HG03439 (cell line): Measurements from ENCODE around the gene USP9X.
"Not testable (repeated sequence)": the region's sequence is repeated elsewhere in the genome, so short reads cannot be mapped to it uniquely, and the experiment has no call there.

Experiments
- ATAC-seq: cut with Tn5 transposase; IDR thresholded peaks from one replicate; pipeline ENCODE4 v1.9.1; 2021; ENCODE audit warnings: mild to moderate bottlenecking, moderate library complexity; ENCODE audit not compliant: unreplicated experiment

The USP9X gene

DNA sequence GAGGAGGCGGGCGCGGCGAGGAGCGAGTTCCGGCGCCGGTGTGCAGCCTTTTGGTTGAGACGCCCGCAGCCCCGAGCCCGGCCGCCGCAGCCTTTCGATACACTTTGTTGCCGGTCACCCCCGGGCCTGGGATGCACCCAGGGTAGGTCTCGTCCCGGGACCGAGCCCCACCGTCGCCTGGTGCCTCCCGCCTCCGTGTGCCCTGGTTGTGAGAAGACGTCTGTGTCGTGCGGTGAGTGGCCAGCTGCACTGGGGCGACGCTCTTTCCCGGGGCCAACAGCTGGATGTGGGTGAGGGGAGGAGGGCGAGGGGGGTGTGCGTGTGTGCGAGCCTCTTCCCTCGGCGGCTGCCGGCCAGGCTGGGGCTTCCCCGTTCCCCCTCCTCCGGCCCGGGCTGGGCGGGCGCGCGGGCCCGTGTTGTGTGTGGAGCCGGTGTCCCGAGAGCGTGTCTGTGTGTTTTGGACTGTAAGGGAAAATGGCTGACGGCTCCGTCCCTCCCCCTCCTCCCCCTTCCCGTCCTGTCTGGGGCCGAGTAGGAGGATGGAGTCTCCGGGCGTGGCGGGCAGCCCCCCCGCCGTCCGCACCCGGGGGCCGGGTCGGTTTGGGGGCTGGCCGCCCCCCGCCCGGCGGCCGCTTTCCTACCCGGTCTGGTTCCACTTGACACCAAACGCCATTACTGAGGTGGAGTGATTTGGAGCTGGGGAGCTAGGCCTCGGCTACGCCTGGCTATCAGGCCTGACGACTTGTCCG lies 807 bp downstream of the USP9X start:
- no peak for ATAC-seq

DNA sequence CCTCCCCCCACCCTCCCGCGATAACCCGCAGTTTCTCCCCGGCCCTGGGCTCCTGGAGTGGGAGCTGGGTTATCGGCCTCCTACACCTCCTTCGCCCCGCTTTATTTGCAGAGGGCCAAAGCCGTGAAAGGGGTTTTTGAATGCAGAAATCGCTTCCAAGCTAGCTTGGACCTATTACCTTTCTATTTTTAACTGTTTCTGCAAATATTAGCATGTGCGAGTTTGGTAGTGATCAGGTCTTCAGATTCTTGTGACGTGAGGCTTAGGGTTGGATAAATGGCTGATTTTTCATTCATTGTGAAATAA lies 1.3 kb downstream of the USP9X start:
- ATAC-seq: no peak

DNA sequence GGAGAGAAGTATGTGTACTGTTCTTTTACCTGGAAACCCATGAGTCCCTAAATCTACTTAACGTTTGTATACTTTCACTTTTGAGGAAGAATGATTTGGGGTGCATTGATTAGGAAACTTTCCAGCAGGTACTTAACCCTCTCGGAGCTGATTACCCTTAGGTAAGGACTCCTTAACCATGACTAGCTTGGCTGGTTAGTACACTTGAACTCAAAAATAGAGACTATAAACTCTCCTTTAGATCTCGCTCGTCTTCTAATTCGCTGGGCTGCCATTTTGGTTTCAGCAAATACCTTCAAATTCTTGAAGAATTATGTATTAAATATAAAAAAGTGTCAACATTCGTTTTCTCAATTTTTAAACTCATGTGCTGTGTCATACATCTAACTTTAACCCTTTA lies 2.0 kb downstream of the USP9X start:
- no peak for ATAC-seq

DNA sequence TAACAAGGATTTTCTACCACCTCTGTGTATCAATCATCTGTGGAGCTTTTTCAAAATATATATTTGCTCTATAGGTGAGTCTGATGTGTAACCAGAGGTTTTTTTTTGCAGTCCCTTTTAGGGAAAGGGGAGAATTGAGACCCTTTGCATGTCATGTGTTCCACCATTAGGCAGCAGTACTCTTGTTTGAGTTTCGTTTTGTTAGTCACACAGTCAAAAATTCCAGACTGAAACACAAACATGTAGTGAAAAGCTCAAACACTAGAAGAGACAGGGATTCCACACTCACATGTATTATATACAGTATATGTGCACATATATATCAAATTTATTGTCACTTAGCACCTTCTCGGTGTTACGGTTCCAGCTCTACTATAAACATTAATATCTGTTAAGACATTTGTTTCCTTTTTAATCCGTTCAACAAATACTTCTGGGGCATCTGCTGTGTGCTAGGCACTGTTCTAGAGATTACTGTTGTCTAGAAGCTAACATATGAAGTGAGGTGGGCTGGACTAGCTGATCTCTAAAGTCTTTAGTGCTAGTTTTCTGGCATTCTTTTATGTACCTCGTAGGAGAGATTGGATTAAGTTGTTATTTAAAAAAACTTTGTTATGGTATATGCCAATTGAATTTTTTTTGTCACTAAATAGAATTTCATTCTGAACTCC lies 5.5 kb downstream of the USP9X start:
- ATAC-seq: no peak

DNA sequence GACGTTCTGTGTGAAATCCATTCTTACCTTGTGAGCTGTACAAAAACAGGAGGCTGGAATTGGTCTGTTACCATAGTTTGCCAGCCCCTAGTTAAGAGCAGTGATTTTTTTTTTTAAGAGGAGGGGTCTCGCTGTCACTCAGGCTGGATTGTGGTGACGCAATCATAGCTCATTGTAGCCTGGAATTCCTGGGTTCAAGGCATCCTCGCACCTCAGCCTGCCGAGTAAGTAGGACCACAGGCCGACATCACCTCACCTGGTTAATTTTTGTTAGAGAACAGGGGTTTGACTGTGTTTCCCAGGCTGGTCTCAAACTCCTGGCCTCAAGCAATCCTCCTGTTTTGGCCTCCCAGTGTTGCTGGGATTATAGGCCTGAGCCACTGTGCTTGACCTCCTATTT lies 7.5 kb downstream of the USP9X start:
- no peak for ATAC-seq

DNA sequence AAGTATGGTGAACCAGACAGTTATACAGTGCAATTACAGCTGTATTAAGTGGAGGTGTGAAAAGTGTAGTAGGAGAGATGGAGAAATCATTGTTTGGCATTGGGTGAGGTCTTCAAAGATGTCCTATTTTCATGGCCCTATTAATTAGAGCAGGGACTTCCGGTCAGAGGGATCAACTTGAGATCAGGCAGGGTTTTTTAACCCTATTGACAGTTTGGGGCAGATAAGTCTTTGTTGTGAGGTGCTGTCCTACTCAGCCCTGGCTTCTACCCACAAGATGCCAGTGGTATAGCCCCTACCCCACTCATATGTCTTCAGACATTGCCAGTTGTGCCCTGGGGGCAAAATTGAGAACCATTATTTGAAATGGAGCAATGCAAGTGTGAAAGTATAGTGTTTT lies 9.9 kb downstream of the USP9X start:
- ATAC-seq: no peak

DNA sequence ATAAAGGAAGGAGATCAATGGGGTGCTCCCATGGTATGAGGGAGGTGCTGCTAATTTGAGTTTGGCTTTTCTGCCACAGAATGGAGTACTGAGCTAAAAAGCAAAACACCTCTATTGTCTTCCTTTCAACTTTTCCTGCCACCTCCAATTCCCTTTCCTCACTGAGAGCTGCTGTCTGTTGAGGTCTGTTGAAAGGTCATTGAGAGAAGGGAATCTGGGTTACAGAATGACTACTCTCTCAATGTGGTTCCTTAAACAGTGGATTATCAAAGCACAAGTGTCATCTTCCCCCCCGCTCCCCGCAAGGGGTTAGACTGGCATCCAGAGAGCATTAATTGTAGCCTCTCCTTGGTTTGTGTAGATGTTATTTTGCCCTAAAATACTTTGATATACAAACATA lies 10.7 kb downstream of the USP9X start:
- ATAC-seq: no peak

DNA sequence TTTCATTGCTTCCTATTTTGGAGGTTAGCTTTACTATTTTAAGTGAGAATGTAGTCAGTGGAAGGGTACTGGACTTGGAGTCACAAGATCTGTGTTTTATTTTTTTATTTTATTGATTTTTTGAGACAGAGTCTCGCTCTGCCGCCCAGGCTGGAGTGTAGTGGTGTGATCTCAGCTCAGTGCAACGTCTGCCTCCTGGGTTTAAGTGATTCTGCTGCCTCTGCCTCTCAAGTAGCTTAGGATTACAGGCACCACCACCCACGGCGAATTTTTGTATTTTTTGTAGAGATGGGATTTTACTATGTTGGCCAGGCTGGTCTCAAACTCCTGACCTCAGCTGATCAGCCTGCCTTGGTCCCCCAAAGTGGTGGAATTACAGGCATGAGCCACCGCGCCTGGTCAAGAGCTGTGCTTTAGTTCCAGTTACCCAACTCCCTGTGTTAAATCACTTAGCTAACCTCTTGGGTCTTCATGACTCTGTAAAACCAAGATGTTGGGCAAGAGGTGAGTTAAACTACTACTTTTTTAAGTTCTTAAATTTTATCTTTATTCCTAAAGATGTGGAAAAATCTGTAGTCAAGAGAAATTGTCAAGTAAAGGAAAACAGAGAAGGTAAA lies 11.2 kb downstream of the USP9X start:
- no peak for ATAC-seq

DNA sequence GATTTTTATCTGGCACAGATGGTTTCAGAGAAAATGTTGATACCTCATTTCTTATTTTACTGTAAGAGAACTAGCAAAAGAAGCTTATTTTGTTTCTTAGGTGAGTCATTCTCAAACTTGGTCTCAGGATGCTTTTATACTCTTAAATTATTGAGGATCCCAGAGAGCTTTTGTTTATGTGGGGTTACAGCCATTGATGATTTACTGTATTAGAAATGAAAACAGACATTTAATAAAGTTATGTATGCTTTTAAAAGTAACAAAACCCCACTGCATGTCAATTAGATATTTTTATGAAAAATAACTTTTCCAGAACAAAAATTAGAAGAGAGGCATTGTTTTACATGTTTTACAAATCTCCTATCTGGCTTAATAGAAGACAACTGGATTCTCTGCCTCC lies 12.1 kb downstream of the USP9X start:
- no peak for ATAC-seq

DNA sequence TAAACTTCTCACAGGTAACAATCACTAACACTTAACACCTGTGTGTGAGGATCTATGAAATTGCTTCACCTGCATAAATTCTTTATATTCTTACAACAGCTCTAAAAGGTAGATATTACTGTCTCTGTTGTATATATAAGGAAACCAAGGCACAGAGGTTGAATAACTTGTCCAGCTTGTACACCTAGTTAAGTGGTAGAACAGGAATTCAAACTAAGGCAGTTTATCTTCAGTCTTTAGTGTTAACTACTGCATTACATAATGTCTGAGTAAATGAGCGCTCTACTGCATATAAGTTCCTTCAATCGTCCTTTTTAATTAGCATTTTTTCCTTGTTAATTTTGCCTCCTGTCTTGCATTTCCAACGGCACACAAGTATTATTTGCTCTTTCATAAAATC lies 15.0 kb downstream of the USP9X start:
- ATAC-seq: no peak

DNA sequence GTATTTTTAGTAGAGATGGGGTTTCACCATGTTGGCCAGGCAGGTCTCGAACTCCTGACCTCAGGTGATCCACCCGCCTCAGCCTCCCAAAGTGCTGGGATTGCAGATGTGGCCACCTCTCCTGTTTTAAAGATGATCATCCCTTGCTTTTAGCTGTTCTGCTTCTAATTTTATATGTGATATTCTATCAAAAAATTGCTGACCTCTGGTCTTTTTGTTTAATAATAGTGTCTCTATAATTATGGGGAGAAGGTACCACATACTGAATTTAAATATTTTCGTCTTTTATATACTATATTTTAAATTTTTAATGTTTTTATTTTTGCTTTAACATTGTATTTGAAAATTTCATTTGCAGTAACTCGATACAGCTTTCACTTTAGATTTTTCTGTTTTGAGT lies 15.6 kb downstream of the USP9X start:
- ATAC-seq: no peak

DNA sequence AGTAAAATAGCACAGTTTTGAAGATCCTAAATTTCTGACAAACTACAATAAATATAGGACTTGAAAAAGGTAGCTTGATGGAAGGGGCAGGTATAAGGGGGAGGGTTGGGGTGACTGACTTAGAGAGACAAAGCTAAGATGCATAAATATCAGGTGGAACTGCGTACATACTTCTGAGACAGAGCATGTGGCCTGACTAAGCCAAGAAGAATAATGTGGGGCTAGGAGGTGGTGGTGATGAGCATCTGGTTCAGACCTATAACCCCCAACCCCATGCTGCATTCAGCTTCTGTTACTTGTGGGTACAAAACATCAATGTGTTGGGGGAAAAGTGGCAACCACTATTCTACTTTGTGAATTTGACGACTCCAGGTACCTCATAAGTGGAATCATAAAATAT lies 19.8 kb downstream of the USP9X start:
- ATAC-seq: no peak

DNA sequence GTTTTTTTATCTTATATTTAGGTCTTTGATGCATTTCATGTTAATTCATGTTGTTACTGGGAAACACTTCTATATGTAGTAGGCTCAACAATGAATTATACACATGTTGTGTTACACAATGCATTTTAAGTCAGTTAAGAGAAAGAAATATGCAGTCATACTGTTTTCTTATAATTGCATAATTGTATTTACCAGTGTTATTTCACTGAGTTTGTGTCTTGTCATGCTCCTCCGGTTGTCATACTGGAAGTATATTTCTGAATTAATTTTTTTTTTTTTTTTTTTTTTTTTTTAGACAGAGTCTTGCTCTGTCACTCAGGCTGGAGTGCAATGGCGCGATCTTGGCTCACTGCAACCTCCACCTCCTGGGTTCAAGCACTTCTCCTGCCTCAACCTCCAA lies 21.0 kb downstream of the USP9X start:
- not testable (repeated sequence) for ATAC-seq

DNA sequence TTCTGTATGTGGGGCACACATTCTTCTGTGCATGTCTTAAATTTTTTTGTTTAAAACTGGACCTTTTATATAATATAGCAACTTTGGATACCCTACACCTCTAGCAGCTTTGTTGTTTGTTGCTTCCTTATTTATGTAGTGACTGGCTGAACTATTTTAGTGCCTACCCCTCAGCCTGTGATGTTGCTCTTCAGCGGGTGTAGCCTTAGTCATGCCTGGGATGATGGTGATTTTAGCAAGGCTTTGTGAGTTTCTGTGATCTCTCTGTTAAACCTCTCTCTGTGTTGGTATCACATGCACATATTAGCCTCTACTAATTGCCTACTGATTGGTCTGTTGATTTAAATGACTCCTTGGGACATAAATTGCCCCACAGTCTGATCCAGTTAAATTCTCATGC lies 22.8 kb downstream of the USP9X start:
- no peak for ATAC-seq

DNA sequence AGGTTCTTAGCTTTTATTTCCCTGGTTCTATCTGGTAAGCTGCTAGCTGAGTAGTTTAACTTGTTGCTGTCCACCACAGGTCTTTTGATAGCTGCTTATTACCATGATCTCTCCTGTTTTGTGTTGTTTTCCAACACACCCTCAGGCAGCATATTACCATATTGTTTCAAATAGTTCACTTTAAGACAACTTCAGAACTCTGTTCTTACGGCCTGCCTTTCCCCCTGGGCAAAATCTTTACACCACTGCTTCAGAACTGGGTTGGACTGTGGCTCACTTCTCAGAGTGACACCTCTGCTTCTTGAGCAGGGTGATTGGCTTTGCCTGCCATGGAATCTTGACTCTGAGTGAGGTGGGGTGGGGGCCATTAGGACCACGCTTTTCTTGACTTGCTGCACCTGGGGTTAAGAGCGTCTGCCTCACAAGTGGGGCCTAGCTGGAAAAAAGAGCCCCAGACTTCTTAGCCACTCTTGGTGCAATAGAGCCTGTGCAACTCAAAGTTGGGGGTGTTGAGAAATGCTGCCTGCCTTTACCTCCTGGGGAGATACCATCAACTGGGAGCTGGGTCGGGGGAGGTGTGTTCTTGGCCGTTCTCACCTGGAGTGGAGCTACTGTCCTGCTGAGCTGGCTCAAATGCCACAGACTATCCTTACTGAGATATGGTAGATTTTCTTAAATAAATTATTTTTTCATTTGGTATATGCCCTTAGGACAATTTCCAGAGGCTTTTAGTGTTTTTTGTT lies 23.4 kb downstream of the USP9X start:
- no peak for ATAC-seq

DNA sequence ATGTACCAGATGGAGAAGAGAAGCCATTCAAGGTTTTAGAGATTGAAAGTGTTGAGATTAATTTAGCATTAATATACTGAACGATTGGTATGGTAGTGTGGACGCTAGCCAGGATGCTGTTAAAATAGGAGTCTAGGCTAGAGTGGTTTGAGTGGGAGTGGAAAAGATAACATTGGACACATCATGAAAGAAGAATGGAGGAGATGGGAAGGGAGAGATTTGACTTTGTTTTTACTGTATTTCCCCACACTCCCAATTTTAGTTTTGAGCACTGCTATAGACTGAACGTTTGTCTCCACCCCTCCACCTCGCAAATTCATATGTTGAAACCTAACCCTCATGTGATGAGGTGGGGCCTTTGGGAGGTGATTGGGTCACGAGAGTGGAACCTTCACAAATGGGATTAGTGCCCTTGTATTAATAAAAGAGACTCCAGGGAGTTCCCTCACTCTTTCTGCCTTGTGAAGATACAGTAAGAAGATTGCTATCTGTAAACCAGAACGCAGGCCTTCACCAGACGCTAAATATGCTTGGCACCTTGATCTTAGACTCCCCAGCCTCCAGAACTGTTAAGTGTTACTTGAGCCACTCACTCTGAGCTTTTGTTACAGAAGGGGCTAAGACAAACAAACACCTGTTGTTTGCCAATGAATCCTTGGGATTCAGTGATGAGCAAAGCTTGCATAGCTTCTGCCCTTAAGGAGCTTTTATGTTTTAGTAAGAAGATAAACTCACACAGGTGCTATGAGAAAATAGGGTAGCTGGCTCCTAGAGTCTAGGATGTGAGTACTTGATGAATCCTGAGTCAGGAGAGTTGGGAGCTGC lies 25.8 kb downstream of the USP9X start:
- no peak for ATAC-seq

DNA sequence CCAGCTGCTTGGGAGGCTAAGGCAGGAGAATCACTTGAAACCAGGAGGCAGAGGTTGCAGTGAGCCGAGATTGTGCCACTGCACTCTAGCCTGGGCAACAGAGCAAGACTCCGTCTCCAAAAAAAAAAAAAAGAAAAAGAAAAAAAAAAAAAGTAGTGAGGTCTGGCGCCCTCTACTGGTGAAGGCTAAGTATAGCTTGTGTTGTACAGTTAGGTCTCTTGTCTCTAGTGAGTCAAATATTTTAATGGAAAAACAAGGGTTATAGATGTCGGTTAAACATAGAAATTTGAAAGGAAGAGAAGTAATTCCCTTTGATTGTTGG lies 29.8 kb downstream of the USP9X start:
- not testable (repeated sequence) for ATAC-seq

DNA sequence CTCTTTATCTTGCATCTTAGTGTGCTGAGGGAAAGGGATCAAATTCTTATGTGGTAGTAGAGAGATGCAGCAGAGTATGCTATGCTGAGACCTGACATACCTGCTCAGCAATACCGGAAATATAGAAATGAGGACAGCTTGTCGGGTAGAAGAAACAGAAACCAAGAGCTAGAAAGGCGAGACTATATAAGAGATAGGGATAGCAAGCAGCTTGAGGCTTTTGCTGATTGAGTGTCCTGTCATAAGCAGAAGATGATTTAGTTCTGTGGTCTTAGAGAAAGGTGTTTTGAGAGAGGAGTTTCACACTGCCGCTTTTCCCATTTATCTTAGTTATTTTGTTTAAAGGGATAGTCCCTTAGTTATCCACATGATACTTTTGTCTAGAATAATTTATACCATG lies 31.7 kb downstream of the USP9X start:
- ATAC-seq: peak; percentile 52

DNA sequence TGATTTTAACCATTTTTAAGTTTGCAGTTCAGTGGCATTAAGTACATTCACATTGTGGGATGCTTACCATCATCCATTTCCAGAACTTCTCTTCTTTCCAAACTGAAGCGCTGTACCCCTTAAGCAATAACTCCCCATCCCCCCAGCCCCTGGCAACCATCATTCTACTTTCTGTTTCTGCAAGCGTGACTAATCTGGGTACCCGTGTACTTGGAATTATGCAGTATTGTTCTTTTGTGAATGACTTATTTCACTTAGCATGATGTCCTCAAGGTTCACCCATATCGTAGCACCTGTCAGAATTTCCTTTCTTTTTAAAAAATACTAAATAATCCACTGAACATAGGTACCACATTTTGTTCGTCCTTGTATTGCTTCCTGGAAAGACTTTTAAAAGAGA lies 32.9 kb downstream of the USP9X start:
- no peak for ATAC-seq

DNA sequence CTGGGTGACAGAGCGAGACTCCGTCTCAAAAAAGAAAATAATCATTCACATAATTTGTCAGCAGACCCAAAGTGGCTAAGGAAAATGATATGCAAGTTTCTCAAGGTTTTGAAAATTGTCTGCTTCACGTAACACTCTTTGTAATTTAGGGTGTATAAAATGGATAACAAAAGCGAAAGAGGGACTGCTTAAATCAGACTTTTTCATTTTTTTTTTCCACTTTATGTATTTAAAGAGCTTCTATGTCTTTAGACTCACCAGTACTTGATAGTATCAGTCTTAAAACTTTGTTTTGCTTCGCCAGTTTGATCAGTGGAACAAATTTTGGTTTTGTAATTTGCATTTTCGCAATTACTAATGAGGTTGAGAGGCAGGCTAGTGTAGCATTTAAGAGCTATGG lies 34.6 kb downstream of the USP9X start:
- ATAC-seq: no peak

DNA sequence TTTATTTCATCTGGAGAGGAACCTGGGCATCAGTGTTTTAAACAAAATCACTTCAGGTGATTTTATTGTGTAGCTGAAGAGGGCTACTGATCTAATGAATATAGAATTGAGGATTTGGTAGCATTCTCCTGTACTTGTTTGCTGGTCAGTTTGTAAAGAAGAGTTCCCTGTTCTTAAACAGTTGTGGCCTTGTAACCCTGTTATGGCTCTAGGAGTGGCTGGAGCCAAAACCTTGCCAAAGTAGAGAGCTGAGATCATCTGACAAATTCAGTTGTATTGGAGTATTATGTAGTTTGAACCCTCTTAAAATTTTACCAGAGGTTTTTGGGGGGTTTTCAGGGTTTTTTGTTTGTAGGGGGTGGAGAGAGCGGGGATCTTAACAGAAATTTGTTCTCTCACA lies 36.5 kb downstream of the USP9X start:
- no peak for ATAC-seq
